ENCODE data around the gene MRC1.

MRC1 gene

GRCh38 chr10:17795813-17796594, 13.1 kb upstream of the MRC1 start:
- no peak for DNase-seq (ENCODE audit: low read depth)

- no peak for DNase-seq (ENCODE audit: low read depth)
Observed at GRCh38 chr10:17801507-17801906, 7.6 kb upstream of the MRC1 start.

GRCh38 chr10:17802350-17802749, 6.8 kb upstream of the MRC1 start:
- no peak for DNase-seq (ENCODE audit: low read depth)

- no peak for DNase-seq (ENCODE audit: low read depth)
Observed at GRCh38 chr10:17802976-17803375, 6.2 kb upstream of the MRC1 start.

GRCh38 chr10:17805330-17805729, 3.8 kb upstream of the MRC1 start:
- no peak for DNase-seq (ENCODE audit: low read depth)

DNA sequence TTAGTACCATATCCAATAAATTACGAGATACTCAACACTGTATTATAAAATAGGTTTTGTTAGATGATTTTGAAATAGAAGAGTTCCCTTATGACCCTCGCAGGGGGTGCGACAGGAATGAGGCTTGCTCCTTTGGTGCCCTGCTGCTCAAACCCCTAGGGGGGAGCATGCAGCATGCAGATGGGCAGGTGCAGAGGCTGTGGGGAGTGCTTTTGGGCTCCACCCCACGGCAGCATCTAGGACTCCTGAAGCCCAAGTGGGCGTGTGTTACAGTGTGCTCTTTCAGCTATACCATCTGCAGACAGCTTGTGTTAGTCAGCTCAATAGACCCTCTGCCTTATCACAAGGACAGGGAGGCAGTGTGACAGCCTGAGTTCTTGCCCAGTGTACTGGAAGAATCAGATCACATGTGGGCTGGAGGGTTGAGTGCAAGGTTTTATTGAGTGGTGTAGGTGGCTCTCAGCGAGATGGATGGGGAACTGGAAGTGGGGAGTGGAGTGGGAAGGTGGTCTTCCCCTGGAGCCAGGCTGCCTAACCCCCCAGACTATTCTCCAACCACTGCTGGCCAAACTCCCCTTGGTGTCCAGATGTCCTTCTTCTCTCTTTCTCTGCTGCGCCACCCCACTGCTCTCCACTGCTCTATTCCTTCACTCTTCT, 3.1 kb upstream of the MRC1 start:
- DNase-seq (ENCODE audit: low read depth): no peak

DNA sequence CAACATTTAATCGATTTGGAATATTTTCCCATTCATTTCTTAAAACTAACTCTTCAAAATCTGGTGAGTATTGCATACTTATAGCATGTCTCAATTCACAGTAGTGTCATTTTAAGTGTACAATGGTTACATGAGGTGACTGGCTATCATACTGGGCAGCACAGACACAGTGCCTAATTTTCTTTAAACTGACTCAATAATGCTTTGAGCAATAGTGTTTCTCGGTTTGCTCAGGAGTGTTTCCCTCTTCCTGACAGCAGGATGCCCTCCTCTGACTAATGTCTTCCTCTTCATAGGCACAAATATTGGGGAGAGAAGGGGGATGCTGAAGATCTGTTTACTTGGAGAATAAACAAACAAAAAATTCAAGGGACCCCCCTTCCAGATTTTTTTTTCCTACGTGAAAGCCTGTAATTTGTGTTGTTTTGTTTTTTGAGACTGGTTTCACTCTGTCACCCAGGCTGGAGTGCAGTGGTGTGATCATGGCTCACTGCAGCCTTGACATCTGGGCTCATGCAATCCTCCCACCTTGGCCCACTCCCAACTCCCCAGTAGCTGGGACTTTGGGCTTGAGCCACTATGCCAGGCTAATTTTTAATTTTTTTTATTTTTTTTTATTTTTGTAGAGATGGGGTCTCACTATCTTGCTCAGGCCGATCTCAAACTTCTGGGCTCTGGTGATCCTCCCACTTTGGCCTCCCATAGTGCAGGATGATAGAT, 2.2 kb downstream of the MRC1 start:
- no peak for DNase-seq (ENCODE audit: low read depth)

DNA sequence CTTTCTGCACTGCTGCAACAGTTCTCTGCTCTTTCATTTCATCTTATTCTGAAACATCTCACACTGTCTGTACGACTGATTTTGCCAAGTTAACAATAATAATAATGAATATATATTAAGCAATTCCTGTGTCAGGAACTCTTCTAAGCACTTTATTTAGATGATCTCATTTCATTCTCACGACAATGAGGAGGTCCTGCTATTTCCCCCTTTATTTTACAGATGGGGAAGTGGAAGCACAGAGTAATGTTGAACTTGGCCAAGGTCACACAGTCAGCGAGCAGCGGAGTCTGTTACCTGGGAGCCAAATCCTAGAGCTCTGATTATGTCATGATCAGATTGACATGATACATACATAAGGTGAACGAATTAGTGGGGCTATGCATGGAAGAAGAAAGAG, 5.8 kb downstream of the MRC1 start:
- no peak for DNase-seq (ENCODE audit: low read depth)

- DNase-seq (ENCODE audit: low read depth): no peak
Observed at GRCh38 chr10:17816199-17816598, 7.1 kb downstream of the MRC1 start.

DNA sequence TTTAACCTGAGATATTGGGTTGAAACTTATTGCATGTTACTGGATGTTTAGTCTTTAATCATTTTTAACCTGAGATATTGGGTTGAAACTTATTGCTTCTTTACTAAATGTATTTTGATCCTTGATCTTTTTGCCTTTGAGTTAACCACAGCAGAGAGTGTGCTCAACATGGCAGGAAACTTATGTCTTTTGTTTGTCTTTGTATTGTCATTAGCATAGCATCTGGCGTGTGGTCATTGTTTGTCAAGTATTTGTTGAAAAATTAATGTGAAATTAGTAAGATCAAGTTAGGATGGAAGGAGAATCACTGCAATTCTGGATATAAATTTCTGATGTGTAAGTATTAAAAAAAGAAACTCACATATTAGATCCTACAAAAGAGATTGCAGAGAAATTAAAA, 8.2 kb downstream of the MRC1 start:
- DNase-seq (ENCODE audit: low read depth): no peak

- DNase-seq (ENCODE audit: low read depth): no peak
Observed at GRCh38 chr10:17817790-17818189, 8.6 kb downstream of the MRC1 start.

DNA sequence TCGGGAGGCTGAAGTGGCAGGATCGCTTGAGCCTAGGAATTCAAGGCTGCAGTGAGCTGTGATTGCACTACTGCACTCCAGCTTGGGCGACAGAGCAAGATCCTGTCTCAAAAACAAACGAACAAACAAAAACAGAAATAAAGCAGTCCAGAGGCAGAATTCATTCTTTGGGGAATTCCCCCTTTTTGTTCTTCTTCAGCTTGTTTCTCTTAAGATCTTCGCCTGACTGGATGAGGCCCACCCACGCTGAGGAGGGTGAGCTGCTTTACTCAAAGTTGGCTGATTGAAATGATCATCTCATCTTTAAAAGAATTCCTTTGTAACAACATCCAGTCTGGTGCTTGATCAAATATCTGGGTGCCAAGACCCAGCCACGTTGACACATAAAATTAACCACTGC, 10.7 kb downstream of the MRC1 start:
- no peak for DNase-seq (ENCODE audit: low read depth)

DNA sequence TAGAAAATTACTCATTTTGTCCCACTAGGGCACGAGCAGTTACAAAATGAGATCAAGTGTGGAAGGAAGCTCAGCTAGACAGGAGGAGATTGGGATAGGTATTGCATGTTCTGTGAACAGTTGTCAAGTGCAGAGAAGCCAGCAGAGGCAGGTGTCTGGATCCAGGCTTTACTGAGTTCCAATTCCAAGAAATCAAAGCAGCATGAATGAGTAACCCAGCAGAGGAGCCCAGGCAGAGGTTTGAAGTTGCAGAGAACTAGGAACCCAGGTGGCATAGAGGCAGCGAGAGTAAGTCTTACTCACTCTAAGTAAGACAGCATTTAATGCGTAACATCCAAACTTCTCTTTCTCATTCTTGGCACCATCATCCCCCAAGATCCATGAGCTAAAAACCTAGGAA, 11.8 kb downstream of the MRC1 start:
- no peak for DNase-seq (ENCODE audit: low read depth)

GRCh38 chr10:17821893-17822292, 12.7 kb downstream of the MRC1 start:
- no peak for DNase-seq (ENCODE audit: low read depth)

DNA sequence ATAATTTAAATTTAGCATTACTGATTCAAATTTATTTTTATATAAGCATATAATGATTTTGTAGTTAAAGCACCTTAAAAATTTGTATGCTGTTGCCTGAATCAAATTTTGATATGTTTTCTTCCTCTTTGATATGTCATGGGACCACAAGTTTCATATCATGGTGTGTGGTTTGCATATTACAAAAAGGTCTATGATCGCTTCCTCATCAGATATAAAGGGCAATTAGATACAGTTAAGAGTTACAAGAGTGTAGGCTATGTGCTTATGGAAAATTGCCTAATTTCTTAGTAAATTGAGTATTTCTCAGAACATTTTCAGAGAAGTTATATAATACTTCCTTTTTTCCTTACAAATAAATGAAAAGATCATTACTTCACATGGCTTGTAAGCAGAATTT, 22.2 kb downstream of the MRC1 start:
- no peak for DNase-seq (ENCODE audit: low read depth)

DNA sequence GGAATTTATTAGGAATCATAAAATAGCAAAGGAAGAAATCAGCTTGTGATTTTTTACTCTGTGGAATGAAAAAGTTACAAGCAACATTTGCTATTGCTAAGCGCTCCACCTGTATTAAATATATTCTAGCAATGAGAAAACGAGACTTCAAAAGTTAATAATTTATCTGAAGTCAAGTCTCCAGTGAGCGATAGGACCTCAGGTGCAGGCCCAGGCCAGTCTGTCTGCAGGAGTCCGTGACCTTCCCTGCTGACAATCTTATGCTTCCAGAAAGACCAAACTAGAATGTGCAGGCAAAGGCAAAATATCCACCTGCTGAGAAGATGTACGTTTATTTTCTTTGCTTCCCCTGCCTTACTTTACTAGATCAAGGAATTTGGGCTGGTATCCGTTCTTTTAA, 22.7 kb downstream of the MRC1 start:
- no peak for DNase-seq (ENCODE audit: low read depth)

DNA sequence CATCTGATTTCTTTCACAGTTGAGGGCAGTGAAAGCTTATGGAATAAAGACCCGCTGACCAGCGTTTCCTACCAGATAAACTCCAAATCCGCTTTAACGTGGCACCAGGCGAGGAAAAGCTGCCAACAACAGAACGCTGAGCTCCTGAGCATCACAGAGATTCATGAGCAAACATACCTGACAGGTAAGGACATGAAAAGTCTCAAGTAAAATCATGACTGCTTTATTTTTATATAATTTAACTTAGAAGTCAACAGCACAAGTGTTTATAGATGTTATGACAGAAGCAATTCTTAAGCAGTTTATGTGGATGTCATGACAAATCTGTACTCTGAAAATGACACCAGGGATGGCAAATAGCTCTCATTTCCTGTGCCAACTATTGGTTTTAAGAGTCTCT, 24.5 kb downstream of the MRC1 start:
- DNase-seq (ENCODE audit: low read depth): no peak

DNA sequence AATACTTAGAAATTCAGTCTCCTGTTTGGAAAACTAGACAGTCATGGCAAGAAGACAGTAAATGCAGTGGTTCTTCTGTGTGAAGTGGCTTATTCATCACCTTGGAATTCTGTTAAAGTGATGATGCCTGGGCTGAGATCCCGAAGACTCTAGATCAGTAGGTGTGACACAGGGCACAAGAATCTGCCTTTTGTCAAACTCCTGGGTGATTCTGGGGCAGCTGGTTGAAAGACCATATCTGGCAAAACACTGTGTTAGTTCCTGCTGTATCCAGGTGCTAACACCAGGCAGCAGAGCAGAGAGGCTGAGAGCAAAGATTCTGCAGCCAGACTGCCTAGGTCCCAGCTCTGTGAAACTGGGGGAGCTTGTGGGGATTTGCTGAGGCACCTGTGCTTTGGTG, 26.5 kb downstream of the MRC1 start:
- DNase-seq (ENCODE audit: low read depth): no peak

GRCh38 chr10:17836942-17837341, 27.8 kb downstream of the MRC1 start:
- no peak for DNase-seq (ENCODE audit: low read depth)

- no peak for DNase-seq (ENCODE audit: low read depth)
Observed at GRCh38 chr10:17838080-17838648, 29.0 kb downstream of the MRC1 start.

DNA sequence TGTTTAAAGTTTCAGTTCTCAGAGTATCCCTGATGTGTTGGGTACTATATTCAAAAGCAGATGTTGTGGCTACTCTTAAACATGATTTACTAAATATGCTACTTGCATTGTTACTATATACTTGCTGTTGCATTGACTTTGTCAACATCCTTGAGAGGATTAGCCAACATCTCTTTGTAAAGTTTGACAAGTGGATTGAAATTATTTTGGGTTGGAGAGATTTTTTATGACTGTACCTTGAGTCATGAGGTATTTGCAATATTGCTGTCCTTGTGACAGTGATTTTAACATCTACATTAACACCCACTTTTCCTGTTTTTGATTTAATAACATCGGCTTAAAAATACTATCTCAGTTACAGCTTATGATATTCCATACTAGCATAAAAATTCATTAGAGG, 31.9 kb downstream of the MRC1 start:
- no peak for DNase-seq (ENCODE audit: low read depth)

DNA sequence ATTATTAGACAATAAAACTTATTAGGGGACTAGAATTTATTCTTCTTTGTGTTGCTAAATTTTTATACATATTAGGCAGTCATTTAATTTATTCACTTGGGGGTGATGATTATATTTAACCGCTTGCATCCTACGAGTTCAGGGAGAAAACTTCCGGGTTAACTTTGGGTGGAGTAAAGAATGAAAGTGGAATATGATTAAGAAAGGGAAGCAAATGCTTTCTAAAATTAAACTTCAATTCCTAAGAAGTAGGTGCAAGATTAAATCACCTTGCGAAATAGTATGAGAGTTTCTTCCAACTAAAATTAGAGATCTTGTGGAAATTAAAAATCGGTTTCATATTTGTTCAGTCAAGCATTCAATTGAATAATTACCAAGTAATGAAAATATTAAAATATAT, 33.5 kb downstream of the MRC1 start:
- DNase-seq (ENCODE audit: low read depth): no peak

All from T-helper 22 cell (primary cell).